ENCODE data around the gene EID3. TPM values are rescaled to one million over a fixed set of nuclear protein-coding genes. Genes with fewer than 3 reads are reported as not detected.

Gene EID3
- total and polyA plus RNA-seq, 2 experiments from 2014 or later: 3.3 to 3.4 TPM

- no peak overlapping the region for H3K4me2 ChIP-seq
- H3K4me3 ChIP-seq: no peak overlapping the region
- H3K4me3 Mint-ChIP-seq: no peak overlapping the region
- peaks cover 33% of the 10 kb centered on the region for H3K4me1 Mint-ChIP-seq
- H3K36me3 ChIP-seq (ENCODE audit: insufficient read depth): peaks cover 13% of the 10 kb centered on the region
- H3F3A ChIP-seq (replicated peaks; ENCODE audit: low read depth): peaks cover 7% of the 10 kb centered on the region; the same call in 1 of the 2 replicates
- H4K20me1 ChIP-seq (replicated peaks; ENCODE audit: insufficient read depth): peaks cover 66% of the 10 kb centered on the region
- H3K9me2 ChIP-seq (ENCODE audit: insufficient read depth): no peaks in the 10 kb centered on the region
- ATAC-seq (no peak), DNase-seq (ENCODE audit: low spot score) (no peak)
- TF ChIP-seq ETS1 (IDR thresholded peaks at IDR 0.05) (no peak), NANOG (IDR thresholded peaks at IDR 0.05; ENCODE audit: borderline replicate concordance) (no peak), STAT1 (IDR thresholded peaks at IDR 0.05; ENCODE audit: unreplicated experiment) (no peak)
- TF ChIP-seq, protein P1, sequence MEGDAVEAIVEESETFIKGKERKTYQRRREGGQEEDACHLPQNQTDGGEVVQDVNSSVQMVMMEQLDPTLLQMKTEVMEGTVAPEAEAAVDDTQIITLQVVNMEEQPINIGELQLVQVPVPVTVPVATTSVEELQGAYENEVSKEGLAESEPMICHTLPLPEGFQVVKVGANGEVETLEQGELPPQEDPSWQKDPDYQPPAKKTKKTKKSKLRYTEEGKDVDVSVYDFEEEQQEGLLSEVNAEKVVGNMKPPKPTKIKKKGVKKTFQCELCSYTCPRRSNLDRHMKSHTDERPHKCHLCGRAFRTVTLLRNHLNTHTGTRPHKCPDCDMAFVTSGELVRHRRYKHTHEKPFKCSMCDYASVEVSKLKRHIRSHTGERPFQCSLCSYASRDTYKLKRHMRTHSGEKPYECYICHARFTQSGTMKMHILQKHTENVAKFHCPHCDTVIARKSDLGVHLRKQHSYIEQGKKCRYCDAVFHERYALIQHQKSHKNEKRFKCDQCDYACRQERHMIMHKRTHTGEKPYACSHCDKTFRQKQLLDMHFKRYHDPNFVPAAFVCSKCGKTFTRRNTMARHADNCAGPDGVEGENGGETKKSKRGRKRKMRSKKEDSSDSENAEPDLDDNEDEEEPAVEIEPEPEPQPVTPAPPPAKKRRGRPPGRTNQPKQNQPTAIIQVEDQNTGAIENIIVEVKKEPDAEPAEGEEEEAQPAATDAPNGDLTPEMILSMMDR (conservative IDR thresholded peaks at IDR 0.05; ENCODE audit: low read depth in 2 of 2): no peak
- H3K36me3 Mint-ChIP-seq (ENCODE audit: low read depth): peaks cover 70% of the 10 kb centered on the region
- H3K9me3 Mint-ChIP-seq: no peaks in the 10 kb centered on the region
- peaks cover 97% of the 10 kb centered on the region for H3K79me2 ChIP-seq (replicated peaks; ENCODE audit: insufficient read depth)
- no peak overlapping the region for H3K27ac ChIP-seq (ENCODE audit: low read depth)
- peaks cover 18% of the 10 kb centered on the region for H3K4me1 ChIP-seq (ENCODE audit: insufficient read depth)
- H3K27me3 ChIP-seq (ENCODE audit: insufficient read depth): no peaks in the 10 kb centered on the region
- H3K27ac Mint-ChIP-seq: no peak overlapping the region
- no peak overlapping the region for H2AFZ ChIP-seq
- no peaks in the 10 kb centered on the region for H3K27me3 Mint-ChIP-seq (ENCODE audit: insufficient read depth, low read depth, poor library complexity)
Observed at GRCh38 chr12:104295954-104296353, 7.6 kb upstream of the EID3 start.

GRCh38 chr12:104296718-104297117, 6.8 kb upstream of the EID3 start:
- H3F3A ChIP-seq (replicated peaks; ENCODE audit: low read depth): peaks cover 4% of the 10 kb centered on the region; the same call in 1 of the 2 replicates
- H3K4me2 ChIP-seq: no peak overlapping the region
- H3K9me2 ChIP-seq (ENCODE audit: insufficient read depth): no peaks in the 10 kb centered on the region
- H2AFZ ChIP-seq: no peak overlapping the region
- ATAC-seq (no peak), DNase-seq (ENCODE audit: low spot score) (no peak)
- Mint-ChIP-seq H3K27ac (no peak overlapping the region), H3K9me3 (no peaks in the 10 kb centered on the region; the same call in 2 of the 3 replicates), H3K27me3 (ENCODE audit: insufficient read depth, low read depth, poor library complexity) (peaks cover 2% of the 10 kb centered on the region), H3K4me1 (peaks cover 36% of the 10 kb centered on the region), H3K36me3 (ENCODE audit: low read depth) (peaks cover 66% of the 10 kb centered on the region), H3K4me3 (no peak overlapping the region)
- H3K4me1 ChIP-seq (ENCODE audit: insufficient read depth): peaks cover 18% of the 10 kb centered on the region
- peaks cover 71% of the 10 kb centered on the region for H4K20me1 ChIP-seq (replicated peaks; ENCODE audit: insufficient read depth)
- no peak overlapping the region for H3K4me3 ChIP-seq
- H3K27me3 ChIP-seq (ENCODE audit: insufficient read depth): no peaks in the 10 kb centered on the region
- peaks cover 96% of the 10 kb centered on the region for H3K79me2 ChIP-seq (replicated peaks; ENCODE audit: insufficient read depth)
- H3K36me3 ChIP-seq (ENCODE audit: insufficient read depth): peaks cover 13% of the 10 kb centered on the region
- no peak overlapping the region for H3K27ac ChIP-seq (ENCODE audit: low read depth)
- TF ChIP-seq, protein P2, sequence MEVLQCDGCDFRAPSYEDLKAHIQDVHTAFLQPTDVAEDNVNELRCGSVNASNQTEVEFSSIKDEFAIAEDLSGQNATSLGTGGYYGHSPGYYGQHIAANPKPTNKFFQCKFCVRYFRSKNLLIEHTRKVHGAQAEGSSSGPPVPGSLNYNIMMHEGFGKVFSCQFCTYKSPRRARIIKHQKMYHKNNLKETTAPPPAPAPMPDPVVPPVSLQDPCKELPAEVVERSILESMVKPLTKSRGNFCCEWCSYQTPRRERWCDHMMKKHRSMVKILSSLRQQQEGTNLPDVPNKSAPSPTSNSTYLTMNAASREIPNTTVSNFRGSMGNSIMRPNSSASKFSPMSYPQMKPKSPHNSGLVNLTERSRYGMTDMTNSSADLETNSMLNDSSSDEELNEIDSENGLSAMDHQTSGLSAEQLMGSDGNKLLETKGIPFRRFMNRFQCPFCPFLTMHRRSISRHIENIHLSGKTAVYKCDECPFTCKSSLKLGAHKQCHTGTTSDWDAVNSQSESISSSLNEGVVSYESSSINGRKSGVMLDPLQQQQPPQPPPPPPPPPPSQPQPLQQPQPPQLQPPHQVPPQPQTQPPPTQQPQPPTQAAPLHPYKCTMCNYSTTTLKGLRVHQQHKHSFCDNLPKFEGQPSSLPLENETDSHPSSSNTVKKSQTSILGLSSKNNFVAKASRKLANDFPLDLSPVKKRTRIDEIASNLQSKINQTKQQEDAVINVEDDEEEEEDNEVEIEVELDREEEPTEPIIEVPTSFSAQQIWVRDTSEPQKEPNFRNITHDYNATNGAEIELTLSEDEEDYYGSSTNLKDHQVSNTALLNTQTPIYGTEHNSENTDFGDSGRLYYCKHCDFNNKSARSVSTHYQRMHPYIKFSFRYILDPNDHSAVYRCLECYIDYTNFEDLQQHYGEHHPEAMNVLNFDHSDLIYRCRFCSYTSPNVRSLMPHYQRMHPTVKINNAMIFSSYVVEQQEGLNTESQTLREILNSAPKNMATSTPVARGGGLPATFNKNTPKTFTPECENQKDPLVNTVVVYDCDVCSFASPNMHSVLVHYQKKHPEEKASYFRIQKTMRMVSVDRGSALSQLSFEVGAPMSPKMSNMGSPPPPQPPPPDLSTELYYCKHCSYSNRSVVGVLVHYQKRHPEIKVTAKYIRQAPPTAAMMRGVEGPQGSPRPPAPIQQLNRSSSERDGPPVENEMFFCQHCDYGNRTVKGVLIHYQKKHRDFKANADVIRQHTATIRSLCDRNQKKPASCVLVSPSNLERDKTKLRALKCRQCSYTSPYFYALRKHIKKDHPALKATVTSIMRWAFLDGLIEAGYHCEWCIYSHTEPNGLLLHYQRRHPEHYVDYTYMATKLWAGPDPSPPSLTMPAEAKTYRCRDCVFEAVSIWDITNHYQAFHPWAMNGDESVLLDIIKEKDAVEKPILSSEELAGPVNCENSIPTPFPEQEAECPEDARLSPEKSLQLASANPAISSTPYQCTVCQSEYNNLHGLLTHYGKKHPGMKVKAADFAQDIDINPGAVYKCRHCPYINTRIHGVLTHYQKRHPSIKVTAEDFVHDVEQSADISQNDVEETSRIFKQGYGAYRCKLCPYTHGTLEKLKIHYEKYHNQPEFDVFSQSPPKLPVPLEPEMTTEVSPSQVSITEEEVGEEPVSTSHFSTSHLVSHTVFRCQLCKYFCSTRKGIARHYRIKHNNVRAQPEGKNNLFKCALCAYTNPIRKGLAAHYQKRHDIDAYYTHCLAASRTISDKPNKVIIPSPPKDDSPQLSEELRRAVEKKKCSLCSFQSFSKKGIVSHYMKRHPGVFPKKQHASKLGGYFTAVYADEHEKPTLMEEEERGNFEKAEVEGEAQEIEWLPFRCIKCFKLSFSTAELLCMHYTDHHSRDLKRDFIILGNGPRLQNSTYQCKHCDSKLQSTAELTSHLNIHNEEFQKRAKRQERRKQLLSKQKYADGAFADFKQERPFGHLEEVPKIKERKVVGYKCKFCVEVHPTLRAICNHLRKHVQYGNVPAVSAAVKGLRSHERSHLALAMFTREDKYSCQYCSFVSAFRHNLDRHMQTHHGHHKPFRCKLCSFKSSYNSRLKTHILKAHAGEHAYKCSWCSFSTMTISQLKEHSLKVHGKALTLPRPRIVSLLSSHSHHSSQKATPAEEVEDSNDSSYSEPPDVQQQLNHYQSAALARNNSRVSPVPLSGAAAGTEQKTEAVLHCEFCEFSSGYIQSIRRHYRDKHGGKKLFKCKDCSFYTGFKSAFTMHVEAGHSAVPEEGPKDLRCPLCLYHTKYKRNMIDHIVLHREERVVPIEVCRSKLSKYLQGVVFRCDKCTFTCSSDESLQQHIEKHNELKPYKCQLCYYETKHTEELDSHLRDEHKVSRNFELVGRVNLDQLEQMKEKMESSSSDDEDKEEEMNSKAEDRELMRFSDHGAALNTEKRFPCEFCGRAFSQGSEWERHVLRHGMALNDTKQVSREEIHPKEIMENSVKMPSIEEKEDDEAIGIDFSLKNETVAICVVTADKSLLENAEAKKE (CRISPR knock-in tag; IDR thresholded peaks at IDR 0.05): no peak
- TF ChIP-seq STAT1 (IDR thresholded peaks at IDR 0.05; ENCODE audit: unreplicated experiment) (no peak), POLR2AphosphoS5 (IDR thresholded peaks at IDR 0.05; ENCODE audit: low read depth) (no peak), ETS1 (IDR thresholded peaks at IDR 0.05) (no peak), NANOG (IDR thresholded peaks at IDR 0.05; ENCODE audit: borderline replicate concordance) (no peak), CREB1 (CRISPR knock-in tag; IDR thresholded peaks at IDR 0.05; ENCODE audit: low read depth) (no peak), JUNB (IDR thresholded peaks at IDR 0.05; ENCODE audit: unreplicated experiment) (no peak)

Data from GM23338 (cell line).